Measurements from ENCODE around the gene CRADD. TPM values are rescaled to one million over a fixed set of nuclear protein-coding genes. Genes with fewer than 3 reads are reported as not detected.
A peak's percentile ranks its signal among the peaks of the same experiment; 100 is the strongest.

CRADD gene
- total RNA-seq, 6 experiments from 2014 or later = 17.2 to 65.3 (median 30.8) TPM

- Histone ChIP-seq H3K27me3 (no peaks in the 10 kb centered on the region), H3K9me3 (no peaks in the 10 kb centered on the region), H3K36me3 (no peaks in the 10 kb centered on the region), H3K4me1 (peaks cover 0 to 11% (median 1%) of the 10 kb centered on the region in 4 donors), H3K27ac (peak overlapping the region in 2 of 3 donors; percentile 39 to 75), H3K4me3 (no peak overlapping the region)
- no peak for DNase-seq
- intact Hi-C loops (cut with DNase I) = no loop called here
- no peak for ATAC-seq
- WGBS (ENCODE audit: insufficient coverage, low coverage, low lambda C conversion rate, missing lambda C conversion rate) = 69% methylated on average over 2 of the region's 2 CpGs
- TF ChIP-seq CTCF (IDR thresholded peaks at IDR 0.05) = no peak
Observed at GRCh38 chr12:93776581-93777018, 99.4 kb downstream of the CRADD start.

- H3K27me3 ChIP-seq = no peaks in the 10 kb centered on the region
- peaks cover 0 to 11% (median 1%) of the 10 kb centered on the region in 4 donors for H3K4me1 ChIP-seq
- no peaks in the 10 kb centered on the region for H3K9me3 ChIP-seq
- no peak for DNase-seq
- intact Hi-C loops (cut with DNase I) = no loop called here
- WGBS (ENCODE audit: insufficient coverage, low coverage, low lambda C conversion rate, missing lambda C conversion rate) = 57% methylated on average over 3 of the region's 3 CpGs
- TF ChIP-seq POLR2A (IDR thresholded peaks at IDR 0.05) (no peak), CTCF (IDR thresholded peaks at IDR 0.05) (no peak)
- no peak overlapping the region for H3K4me3 ChIP-seq
- H3K36me3 ChIP-seq = no peaks in the 10 kb centered on the region
- peak overlapping the region in 2 of 3 donors; percentile 57 to 75 for H3K27ac ChIP-seq
- ATAC-seq = peak; percentile 77 to 89 (median 81)
Observed at GRCh38 chr12:93777254-93777653, 100.1 kb downstream of the CRADD start.

- intact Hi-C loops (cut with DNase I) = no loop called here
- ATAC-seq (peak; percentile 42 to 61 (median 54)), DNase-seq (no peak)
- no peaks in the 10 kb centered on the region for H3K36me3 ChIP-seq
- H3K4me3 ChIP-seq = no peak overlapping the region
- no peaks in the 10 kb centered on the region for H3K27me3 ChIP-seq
- no peak for TF ChIP-seq POLR2A (IDR thresholded peaks at IDR 0.05)
- TF ChIP-seq CTCF (IDR thresholded peaks at IDR 0.05) = no peak
- peak overlapping the region in 2 of 3 donors; percentile 57 to 75 for H3K27ac ChIP-seq
- H3K9me3 ChIP-seq = no peaks in the 10 kb centered on the region
- WGBS (ENCODE audit: insufficient coverage, low coverage, low lambda C conversion rate, missing lambda C conversion rate) = 67% methylated on average over 5 of the region's 5 CpGs
- peaks cover 0 to 11% (median 3%) of the 10 kb centered on the region in 4 donors for H3K4me1 ChIP-seq
Observed at GRCh38 chr12:93778306-93778705, 101.1 kb downstream of the CRADD start.

- ATAC-seq (no peak), DNase-seq (no peak)
- Histone ChIP-seq H3K36me3 (no peaks in the 10 kb centered on the region), H3K27ac (peak overlapping the region in 2 of 3 donors; percentile 57 to 75), H3K4me3 (no peak overlapping the region), H3K27me3 (no peaks in the 10 kb centered on the region), H3K9me3 (no peaks in the 10 kb centered on the region), H3K4me1 (peaks cover 0 to 11% (median 5%) of the 10 kb centered on the region in 4 donors)
- intact Hi-C loops (cut with DNase I) = no loop called here
- WGBS (ENCODE audit: insufficient coverage, low coverage, low lambda C conversion rate, missing lambda C conversion rate) = 76% methylated on average over 3 of the region's 3 CpGs
- no peak for TF ChIP-seq CTCF (IDR thresholded peaks at IDR 0.05)
- no peak for TF ChIP-seq POLR2A (IDR thresholded peaks at IDR 0.05)
Observed at GRCh38 chr12:93778766-93779165, 101.6 kb downstream of the CRADD start.
